ENCODE data around the gene BTBD9.
"Not testable (repeated sequence)": the region's sequence is repeated elsewhere in the genome, so short reads cannot be mapped to it uniquely, and the experiment has no call there.

DNA sequence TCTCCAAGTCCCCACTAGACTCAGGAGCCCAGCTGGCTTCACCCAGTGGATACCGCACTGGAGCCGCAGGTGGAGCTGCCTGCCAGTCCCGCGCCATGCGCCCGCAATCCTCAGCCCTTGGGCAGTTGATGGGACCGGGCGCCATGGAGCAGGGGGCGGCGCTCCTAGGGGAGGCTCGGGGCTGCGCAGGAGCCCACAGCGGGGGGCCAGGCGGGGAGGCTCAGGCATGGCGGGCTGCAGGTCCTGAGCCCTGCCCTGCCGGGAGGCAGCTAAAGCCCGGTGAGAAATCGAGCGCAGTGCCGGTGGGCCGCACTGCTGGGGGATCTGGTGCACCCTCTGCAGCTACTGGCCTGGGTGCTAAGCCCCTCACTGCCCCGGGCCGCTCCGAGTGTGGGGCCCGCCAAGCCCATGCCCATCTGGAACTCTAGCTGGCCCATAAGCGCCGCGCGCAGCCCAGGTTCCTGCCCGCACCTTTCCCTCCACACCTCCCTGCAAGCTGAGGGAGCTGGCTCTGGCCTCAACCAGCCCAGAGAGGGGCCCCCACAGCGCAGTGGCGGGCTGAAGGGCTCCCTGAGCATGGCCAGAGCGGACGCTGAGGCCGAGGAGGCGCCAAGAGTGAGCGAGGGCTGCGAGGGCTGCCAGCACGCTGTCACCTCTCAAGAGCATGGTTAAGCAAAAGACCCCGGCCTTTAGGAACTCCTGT lies 515.4 kb downstream of the BTBD9 start:
- not testable (repeated sequence) for TF ChIP-seq CTCF (IDR thresholded peaks at IDR 0.05; ENCODE audit: low read depth, low read length, poor library complexity, severe bottlenecking); EZH2phosphoT487 (IDR thresholded peaks at IDR 0.05; ENCODE audit: borderline replicate concordance, low read length)

Data from DOHH2 (cell line).